HEK293 (cell line): ENCODE measurements around the gene OR6X1.

ENCODE experiments used
- CTCF ChIP-seq: fragments of 450-650 bp; formaldehyde crosslinking; IDR thresholded peaks from 2 replicates; pipeline ENCODE4 v1.5.1; 2016; ENCODE audit warnings: missing biosample characterization, missing genetic modification characterization
- FEZF1 ChIP-seq: fragments of 450-650 bp; formaldehyde crosslinking; IDR thresholded peaks from 2 replicates; pipeline ENCODE4 v1.5.1; 2016; ENCODE audit warnings: missing biosample characterization, missing genetic modification characterization
- HOXA7 ChIP-seq: sonication (generic); formaldehyde crosslinking; IDR thresholded peaks from 2 replicates; pipeline ENCODE4 v1.8.1; 2022; ENCODE audit warnings: missing genetic modification reagents, borderline replicate concordance
- INSM2 ChIP-seq: fragments of 450-650 bp; formaldehyde crosslinking; IDR thresholded peaks from 2 replicates; pipeline ENCODE4 v1.5.1; 2016; ENCODE audit warnings: missing biosample characterization, missing genetic modification characterization
- OVOL3 ChIP-seq: fragments of 450-650 bp; formaldehyde crosslinking; IDR thresholded peaks from 2 replicates; pipeline ENCODE4 v1.5.1; 2016; ENCODE audit warnings: missing biosample characterization, missing genetic modification characterization
- SCRT2 ChIP-seq: fragments of 450-650 bp; formaldehyde crosslinking; IDR thresholded peaks from 2 replicates; pipeline ENCODE4 v1.5.1; 2016; ENCODE audit warnings: missing biosample characterization, missing genetic modification characterization
- YY1 ChIP-seq: fragments of 450-650 bp; formaldehyde crosslinking; IDR thresholded peaks from 2 replicates; pipeline ENCODE4 v1.5.1; 2018; ENCODE audit warnings: missing biosample characterization, missing genetic modification characterization
- ZBTB48 ChIP-seq: fragments of 450-650 bp; formaldehyde crosslinking; IDR thresholded peaks from 2 replicates; pipeline ENCODE4 v1.5.1; 2016; ENCODE audit warnings: missing biosample characterization, missing genetic modification characterization
- ZBTB6 ChIP-seq: fragments of 450-650 bp; formaldehyde crosslinking; IDR thresholded peaks from 2 replicates; pipeline ENCODE4 v1.5.1; 2017; ENCODE audit warnings: missing biosample characterization, missing genetic modification characterization
- ZFHX2 ChIP-seq: fragments of 450-650 bp; formaldehyde crosslinking; conservative IDR thresholded peaks from 2 replicates; pipeline ENCODE4 v1.5.1; 2016; ENCODE audit warnings: missing biosample characterization, missing genetic modification characterization
- ZFP3 ChIP-seq: fragments of 450-650 bp; formaldehyde crosslinking; IDR thresholded peaks from 2 replicates; pipeline ENCODE4 v1.5.1; 2016; ENCODE audit warnings: low read depth, missing biosample characterization, missing genetic modification characterization
- ZFP41 ChIP-seq: fragments of 450-650 bp; formaldehyde crosslinking; IDR thresholded peaks from 2 replicates; pipeline ENCODE4 v1.5.1; 2016; ENCODE audit warnings: missing biosample characterization, missing genetic modification characterization, borderline replicate concordance
- ZFP69B ChIP-seq: fragments of 450-650 bp; formaldehyde crosslinking; IDR thresholded peaks from 2 replicates; pipeline ENCODE4 v1.5.1; 2016; ENCODE audit warnings: missing biosample characterization, missing genetic modification characterization
- ZNF10 ChIP-seq: fragments of 450-650 bp; formaldehyde crosslinking; IDR thresholded peaks from 2 replicates; pipeline ENCODE4 v1.5.1; 2017; ENCODE audit warnings: missing biosample characterization, missing genetic modification characterization
- ZNF114 ChIP-seq: fragments of 450-650 bp; formaldehyde crosslinking; IDR thresholded peaks from 2 replicates; pipeline ENCODE4 v1.5.0; 2017; ENCODE audit warnings: missing biosample characterization, missing genetic modification characterization
- ZNF121 ChIP-seq: fragments of 450-650 bp; formaldehyde crosslinking; IDR thresholded peaks from 2 replicates; pipeline ENCODE4 v1.5.1; 2016; ENCODE audit warnings: missing biosample characterization, missing genetic modification characterization
- ZNF133 ChIP-seq: fragments of 450-650 bp; formaldehyde crosslinking; IDR thresholded peaks from 2 replicates; pipeline ENCODE4 v1.5.1; 2016; ENCODE audit warnings: missing biosample characterization, missing genetic modification characterization
- ZNF146 ChIP-seq: fragments of 450-650 bp; formaldehyde crosslinking; IDR thresholded peaks from 2 replicates; pipeline ENCODE4 v1.5.1; 2016; ENCODE audit warnings: missing biosample characterization, missing genetic modification characterization
- ZNF169 ChIP-seq: fragments of 450-650 bp; formaldehyde crosslinking; IDR thresholded peaks from 2 replicates; pipeline ENCODE4 v1.5.1; 2016; ENCODE audit warnings: missing biosample characterization, missing genetic modification characterization
- ZNF37A ChIP-seq: fragments of 450-650 bp; IDR thresholded peaks from 2 replicates; pipeline ENCODE4 v1.5.1; 2018; ENCODE audit warnings: missing biosample characterization, missing genetic modification characterization
- ZNF394 ChIP-seq: fragments of 450-650 bp; formaldehyde crosslinking; IDR thresholded peaks from 2 replicates; pipeline ENCODE4 v1.5.1; 2016; ENCODE audit warnings: missing biosample characterization, missing genetic modification characterization, mild to moderate bottlenecking, moderate library complexity, borderline replicate concordance
- ZNF473 ChIP-seq: fragments of 450-650 bp; formaldehyde crosslinking; IDR thresholded peaks from 2 replicates; pipeline ENCODE4 v1.5.1; 2017; ENCODE audit warnings: missing biosample characterization, missing genetic modification characterization
- ZNF48 ChIP-seq: fragments of 450-650 bp; formaldehyde crosslinking; IDR thresholded peaks from 2 replicates; pipeline ENCODE4 v1.5.1; 2016; ENCODE audit warnings: missing biosample characterization, missing genetic modification characterization
- ZNF558 ChIP-seq: fragments of 450-650 bp; formaldehyde crosslinking; IDR thresholded peaks from 2 replicates; pipeline ENCODE4 v1.5.1; 2016; ENCODE audit warnings: missing biosample characterization, missing genetic modification characterization
- ZNF76 ChIP-seq: fragments of 450-650 bp; formaldehyde crosslinking; IDR thresholded peaks from 2 replicates; pipeline ENCODE4; 2016; ENCODE audit warnings: low read depth, missing biosample characterization, missing genetic modification characterization, borderline replicate concordance
- ZNF777 ChIP-seq: fragments of 450-650 bp; formaldehyde crosslinking; IDR thresholded peaks from 2 replicates; pipeline ENCODE4 v1.5.1; 2017; ENCODE audit warnings: missing biosample characterization, missing genetic modification characterization, borderline replicate concordance
- ZNF792 ChIP-seq: fragments of 450-650 bp; formaldehyde crosslinking; IDR thresholded peaks from 2 replicates; pipeline ENCODE4 v1.5.1; 2016; ENCODE audit warnings: missing biosample characterization, missing genetic modification characterization
- TF ChIP-seq, protein P1 (sequence below): fragments of 450-650 bp; formaldehyde crosslinking; IDR thresholded peaks from 2 replicates; pipeline ENCODE4 v1.5.1; 2016; ENCODE audit warnings: missing biosample characterization, missing genetic modification characterization, borderline replicate concordance
- TF ChIP-seq, protein P2 (sequence below): fragments of 450-650 bp; formaldehyde crosslinking; IDR thresholded peaks from 2 replicates; pipeline ENCODE4 v1.5.1; 2016; ENCODE audit warnings: missing biosample characterization, missing genetic modification characterization
- TF ChIP-seq, protein P3 (sequence below): fragments of 450-650 bp; formaldehyde crosslinking; optimal IDR thresholded peaks from 2 replicates; pipeline ENCODE3; 2016; ENCODE audit warnings: missing biosample characterization, mild to moderate bottlenecking, missing genetic modification characterization

OR6X1 gene

GRCh38 chr11:123741159-123742030, 12.9 kb downstream of the OR6X1 start, which contains the start of gene ZNF202 (continued):
- TF ChIP-seq ZNF76 (tag by site-specific recombination) (peak; percentile 79), CTCF (tag by site-specific recombination) (peak; percentile 75), ZNF37A (no peak), FEZF1 (tag by site-specific recombination) (no peak), ZNF169 (no peak), OVOL3 (peak; percentile 76; the same call in 1 of the 2 replicates), ZNF114 (tag by site-specific recombination) (no peak), INSM2 (tag by site-specific recombination) (peak; percentile 33; the same call in 1 of the 2 replicates), YY1 (tag by site-specific recombination) (no peak), ZNF121 (no peak), ZNF48 (tag by site-specific recombination) (no peak), HOXA7 (CRISPR knock-in tag) (no peak), ZNF558 (tag by site-specific recombination) (no peak), ZNF473 (tag by site-specific recombination) (no peak), ZBTB6 (tag by site-specific recombination) (no peak), ZFP3 (tag by site-specific recombination) (no peak), ZNF146 (tag by site-specific recombination) (no peak), ZBTB48 (tag by site-specific recombination) (peak; percentile 86), ZNF777 (tag by site-specific recombination) (no peak), SCRT2 (no peak), ZNF394 (tag by site-specific recombination) (peak; percentile 57; the same call in 1 of the 2 replicates), ZNF133 (tag by site-specific recombination) (no peak), ZNF10 (tag by site-specific recombination) (no peak), ZFP69B (tag by site-specific recombination) (no peak; the same call in 1 of the 2 replicates), ZNF792 (tag by site-specific recombination) (no peak), ZFHX2 (tag by site-specific recombination) (peak; percentile 56; the same call in 1 of the 2 replicates), ZFP41 (tag by site-specific recombination) (no peak)
- TF ChIP-seq, protein P1, sequence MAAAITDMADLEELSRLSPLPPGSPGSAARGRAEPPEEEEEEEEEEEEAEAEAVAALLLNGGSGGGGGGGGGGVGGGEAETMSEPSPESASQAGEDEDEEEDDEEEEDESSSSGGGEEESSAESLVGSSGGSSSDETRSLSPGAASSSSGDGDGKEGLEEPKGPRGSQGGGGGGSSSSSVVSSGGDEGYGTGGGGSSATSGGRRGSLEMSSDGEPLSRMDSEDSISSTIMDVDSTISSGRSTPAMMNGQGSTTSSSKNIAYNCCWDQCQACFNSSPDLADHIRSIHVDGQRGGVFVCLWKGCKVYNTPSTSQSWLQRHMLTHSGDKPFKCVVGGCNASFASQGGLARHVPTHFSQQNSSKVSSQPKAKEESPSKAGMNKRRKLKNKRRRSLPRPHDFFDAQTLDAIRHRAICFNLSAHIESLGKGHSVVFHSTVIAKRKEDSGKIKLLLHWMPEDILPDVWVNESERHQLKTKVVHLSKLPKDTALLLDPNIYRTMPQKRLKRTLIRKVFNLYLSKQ, result no peak
- TF ChIP-seq, protein P2, sequence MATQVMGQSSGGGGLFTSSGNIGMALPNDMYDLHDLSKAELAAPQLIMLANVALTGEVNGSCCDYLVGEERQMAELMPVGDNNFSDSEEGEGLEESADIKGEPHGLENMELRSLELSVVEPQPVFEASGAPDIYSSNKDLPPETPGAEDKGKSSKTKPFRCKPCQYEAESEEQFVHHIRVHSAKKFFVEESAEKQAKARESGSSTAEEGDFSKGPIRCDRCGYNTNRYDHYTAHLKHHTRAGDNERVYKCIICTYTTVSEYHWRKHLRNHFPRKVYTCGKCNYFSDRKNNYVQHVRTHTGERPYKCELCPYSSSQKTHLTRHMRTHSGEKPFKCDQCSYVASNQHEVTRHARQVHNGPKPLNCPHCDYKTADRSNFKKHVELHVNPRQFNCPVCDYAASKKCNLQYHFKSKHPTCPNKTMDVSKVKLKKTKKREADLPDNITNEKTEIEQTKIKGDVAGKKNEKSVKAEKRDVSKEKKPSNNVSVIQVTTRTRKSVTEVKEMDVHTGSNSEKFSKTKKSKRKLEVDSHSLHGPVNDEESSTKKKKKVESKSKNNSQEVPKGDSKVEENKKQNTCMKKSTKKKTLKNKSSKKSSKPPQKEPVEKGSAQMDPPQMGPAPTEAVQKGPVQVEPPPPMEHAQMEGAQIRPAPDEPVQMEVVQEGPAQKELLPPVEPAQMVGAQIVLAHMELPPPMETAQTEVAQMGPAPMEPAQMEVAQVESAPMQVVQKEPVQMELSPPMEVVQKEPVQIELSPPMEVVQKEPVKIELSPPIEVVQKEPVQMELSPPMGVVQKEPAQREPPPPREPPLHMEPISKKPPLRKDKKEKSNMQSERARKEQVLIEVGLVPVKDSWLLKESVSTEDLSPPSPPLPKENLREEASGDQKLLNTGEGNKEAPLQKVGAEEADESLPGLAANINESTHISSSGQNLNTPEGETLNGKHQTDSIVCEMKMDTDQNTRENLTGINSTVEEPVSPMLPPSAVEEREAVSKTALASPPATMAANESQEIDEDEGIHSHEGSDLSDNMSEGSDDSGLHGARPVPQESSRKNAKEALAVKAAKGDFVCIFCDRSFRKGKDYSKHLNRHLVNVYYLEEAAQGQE (tag by site-specific recombination), result no peak
- TF ChIP-seq, protein P3, sequence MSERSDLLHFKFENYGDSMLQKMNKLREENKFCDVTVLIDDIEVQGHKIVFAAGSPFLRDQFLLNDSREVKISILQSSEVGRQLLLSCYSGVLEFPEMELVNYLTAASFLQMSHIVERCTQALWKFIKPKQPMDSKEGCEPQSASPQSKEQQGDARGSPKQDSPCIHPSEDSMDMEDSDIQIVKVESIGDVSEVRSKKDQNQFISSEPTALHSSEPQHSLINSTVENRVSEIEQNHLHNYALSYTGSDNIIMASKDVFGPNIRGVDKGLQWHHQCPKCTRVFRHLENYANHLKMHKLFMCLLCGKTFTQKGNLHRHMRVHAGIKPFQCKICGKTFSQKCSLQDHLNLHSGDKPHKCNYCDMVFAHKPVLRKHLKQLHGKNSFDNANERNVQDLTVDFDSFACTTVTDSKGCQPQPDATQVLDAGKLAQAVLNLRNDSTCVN (tag by site-specific recombination), result peak; percentile 42
